NCI-H524 treated with DMSO at 0.1 percent for 48 hours (cell line): Measurements from ENCODE around the gene FCHSD2.

ENCODE experiments used
- DNase-seq: peaks from one replicate; lab custom pipeline; 2025; lab: John Stamatoyannopoulos, UW

FCHSD2 gene

DNA sequence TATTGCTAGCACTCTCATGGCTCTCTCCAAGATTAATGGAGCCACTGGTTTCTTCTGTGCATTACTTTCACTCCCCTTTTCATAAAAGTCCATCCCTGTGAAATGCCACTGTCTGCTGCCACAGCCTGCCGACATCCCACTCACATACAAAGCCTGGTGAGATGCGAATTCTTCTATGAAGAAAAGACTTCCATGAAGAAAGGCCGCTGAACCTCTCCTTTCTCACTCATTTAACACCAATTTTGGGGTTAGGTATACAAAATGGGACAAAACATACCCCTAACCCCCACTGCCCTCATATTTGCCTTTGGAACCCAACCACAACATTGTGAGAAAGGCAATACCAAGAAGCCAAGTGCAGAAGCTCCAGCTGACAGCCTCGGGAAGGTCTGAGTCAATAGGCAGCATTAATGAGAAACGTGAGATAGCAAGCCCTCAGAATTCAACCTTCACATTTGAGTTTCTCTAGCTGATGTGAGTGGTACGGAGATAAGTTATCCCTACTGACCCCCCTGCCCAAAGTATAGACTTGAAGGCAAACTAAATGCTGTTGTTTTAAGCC, 171.5 kb downstream of the FCHSD2 start:
- DNase-seq, result no peak

DNA sequence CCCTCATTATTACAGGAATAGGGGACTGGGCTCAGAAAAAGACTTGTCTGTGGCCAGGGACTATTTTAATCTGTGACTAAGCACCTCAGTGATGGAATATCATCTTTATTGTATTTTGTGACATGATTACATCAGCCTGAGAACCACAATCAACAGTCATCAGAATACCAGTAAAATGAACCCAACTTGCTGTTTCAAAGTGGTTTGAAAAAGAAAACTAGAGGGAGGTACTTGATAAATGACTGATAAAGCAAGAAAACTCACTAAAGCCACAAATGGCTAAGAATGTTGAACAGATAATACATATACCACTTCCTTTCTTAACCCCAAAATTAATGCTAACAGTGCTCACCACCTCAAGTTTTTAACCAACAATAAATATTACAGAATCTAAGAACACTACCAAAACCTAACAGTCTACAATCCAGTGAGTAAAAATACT, 172.2 kb downstream of the FCHSD2 start:
- DNase-seq, result no peak

DNA sequence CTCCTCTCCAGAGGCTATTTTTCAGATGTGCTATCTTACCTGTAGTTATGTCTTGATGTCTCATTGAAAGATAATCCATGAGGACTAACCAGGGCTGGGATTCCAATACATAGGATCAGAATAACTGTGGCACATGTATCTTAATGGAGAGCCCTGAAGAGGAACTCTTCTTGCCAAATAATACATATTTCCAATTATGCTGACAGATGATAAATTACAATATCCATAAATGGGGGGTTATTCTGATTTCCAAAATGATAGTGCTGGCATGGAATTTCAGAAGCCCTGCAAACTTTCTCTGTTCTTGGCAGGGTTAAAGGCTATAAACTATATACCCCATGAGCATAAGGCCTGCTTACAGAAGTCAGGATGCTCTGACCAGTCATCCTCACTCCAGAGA, 173.7 kb downstream of the FCHSD2 start:
- DNase-seq, result no peak

GRCh38 chr11:72965672-72966071, 176.4 kb downstream of the FCHSD2 start:
- DNase-seq, result no peak

DNA sequence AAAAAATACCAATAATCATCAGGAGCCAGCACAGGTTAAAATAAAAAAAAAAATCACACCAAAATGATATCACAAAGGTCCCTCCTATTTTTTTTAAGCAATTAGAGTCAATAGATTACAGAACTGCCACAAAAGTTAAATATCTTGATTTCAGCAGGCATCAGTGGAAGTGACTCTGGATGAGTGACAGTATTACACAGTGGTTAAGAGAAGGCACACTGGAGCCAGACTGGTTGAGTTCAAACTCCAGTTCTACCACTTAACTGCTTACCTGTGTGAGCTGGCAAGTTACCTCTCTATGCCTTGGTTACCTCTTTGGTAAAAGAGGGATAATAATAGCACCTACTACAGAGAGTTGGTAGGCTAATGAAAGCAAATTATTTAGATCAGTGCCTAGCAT, 179.4 kb downstream of the FCHSD2 start:
- no peak for DNase-seq

GRCh38 chr11:72962084-72962483, 180.0 kb downstream of the FCHSD2 start:
- no peak for DNase-seq

- DNase-seq, result no peak
These were observed 182.0 kb downstream of the FCHSD2 start for GRCh38 chr11:72959998-72960731.

DNA sequence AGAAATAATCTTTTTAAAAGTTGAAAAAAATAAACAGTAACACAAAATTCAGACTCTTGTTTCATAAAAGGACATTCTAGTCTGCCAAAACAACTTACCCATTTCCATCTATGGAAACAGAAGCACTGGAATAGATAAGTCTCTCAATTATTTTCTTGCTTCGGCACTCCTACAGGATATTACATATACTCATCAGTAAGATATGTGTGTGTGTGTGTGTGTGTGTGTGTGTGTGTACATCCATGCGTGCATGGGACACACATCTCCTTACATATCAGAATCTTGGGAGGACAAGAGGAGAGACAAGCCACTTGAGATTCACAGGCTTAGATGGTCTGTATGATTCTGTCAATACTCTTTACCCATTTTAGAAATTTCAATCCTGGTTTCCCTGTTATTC, 183.3 kb downstream of the FCHSD2 start:
- DNase-seq, result no peak

DNA sequence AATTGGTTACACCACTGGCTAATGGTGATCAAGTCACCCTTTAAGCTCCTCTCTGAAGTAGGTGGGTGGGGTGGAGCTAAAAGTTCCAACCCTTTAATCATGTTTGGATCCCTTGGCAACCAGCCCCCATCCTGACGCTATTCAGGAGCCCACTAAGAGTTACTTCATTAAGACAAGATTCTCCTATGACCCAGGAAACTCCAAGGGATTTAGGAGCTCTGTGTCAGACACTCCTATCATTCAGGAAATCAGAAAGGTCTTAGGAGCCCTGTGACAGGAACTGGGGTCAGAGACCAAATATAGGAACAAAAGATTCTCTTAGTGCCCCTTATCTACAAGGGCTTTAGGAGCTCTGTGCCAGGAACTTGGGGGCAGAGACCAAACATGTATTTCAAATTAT, 186.7 kb downstream of the FCHSD2 start:
- DNase-seq, result no peak

DNA sequence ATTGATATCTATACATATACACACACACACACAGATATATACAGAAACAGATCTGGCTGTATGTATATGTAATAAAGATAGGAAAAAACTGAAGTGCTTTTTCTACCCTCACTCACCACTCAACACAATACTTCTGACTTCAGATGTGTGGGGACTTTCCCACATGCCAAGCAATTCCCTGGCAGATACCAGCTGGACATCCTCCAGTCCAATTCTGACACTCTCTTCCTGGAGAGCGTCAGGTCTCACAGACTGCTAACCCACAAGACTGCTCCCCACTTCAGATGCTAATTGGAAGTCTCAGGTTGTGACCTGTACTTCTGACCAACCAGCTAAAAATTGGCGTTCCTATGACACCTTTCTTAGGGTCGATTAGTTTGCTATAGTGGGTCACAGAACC, 187.3 kb downstream of the FCHSD2 start:
- no peak for DNase-seq

DNA sequence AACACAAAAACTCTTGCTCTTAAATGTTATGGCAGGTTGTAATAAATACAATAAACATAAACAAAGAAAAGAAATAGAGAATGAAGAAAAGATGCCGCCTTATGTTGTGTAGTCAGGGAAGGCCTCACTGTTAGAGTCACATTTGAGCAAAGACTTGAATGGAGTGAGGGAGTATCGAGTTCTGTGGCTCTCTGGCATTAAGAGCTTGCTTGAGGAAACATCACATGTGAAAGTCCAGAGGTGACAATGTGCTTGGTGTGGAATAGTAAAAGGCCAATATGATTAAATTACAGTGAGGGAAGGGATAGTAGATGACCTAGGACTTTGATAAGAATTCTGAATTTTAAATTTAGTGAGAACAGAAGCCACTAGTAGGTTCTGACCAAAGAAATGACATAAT, 188.5 kb downstream of the FCHSD2 start:
- DNase-seq, result no peak

GRCh38 chr11:72951888-72952287, 190.2 kb downstream of the FCHSD2 start:
- DNase-seq, result no peak

DNA sequence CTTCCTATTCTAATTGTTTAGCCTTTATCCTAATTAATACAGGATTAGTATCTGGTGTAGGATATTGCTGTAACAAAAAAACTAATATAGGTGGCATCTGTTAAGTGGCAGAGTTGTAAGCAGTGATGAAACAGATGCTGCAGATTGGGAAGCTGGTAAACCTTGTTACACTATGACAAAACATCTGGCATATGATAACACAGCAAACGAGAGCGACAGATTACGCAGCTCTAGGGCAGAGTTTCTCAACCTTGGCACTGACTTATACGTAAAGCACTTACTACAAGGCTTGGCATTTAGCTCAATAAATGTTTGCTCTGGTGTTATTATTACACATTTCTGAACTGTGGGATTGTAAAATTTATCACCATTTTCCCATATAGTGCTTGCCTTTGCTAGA, 190.9 kb downstream of the FCHSD2 start:
- DNase-seq, result peak; percentile 71

- no peak for DNase-seq
These were observed 191.4 kb downstream of the FCHSD2 start for GRCh38 chr11:72950685-72951084.

DNA sequence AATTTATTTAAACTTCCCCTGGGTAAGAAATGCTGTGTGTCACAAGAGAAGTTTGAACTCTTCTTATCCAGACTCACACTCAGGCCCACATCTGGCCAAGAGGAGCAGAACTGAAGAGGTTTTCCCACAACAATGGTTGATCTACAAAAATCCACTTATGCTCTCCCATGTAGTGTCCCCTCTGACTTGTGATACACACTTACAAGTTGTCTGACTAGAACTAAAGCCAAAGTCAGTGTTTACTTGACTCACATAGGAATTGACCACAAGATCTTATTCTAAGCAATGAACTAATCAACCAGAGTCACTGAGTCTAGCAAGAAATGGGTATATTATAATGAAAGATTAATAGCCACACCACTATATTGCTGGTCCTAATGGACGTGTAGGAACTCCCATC, 194.9 kb downstream of the FCHSD2 start:
- no peak for DNase-seq

DNA sequence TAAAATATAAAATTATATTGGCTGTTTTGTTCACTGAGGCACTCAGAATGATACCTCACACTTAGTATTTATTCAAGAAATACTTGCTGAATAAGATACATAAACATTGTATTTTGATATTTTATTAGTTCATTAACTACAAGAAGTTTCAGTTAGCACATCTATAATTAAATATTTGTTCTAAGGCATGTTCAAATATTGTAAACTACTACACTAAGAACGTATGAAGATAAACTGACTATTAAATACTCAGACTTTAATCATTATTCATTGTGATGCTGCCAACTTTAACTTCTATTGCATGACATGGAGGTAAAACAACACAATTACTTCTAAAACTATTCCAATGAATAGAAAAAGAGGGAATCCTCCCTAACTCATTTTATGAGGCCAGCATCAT, 198.5 kb downstream of the FCHSD2 start:
- DNase-seq, result no peak

GRCh38 chr11:72940417-72940816, 201.7 kb downstream of the FCHSD2 start:
- no peak for DNase-seq

DNA sequence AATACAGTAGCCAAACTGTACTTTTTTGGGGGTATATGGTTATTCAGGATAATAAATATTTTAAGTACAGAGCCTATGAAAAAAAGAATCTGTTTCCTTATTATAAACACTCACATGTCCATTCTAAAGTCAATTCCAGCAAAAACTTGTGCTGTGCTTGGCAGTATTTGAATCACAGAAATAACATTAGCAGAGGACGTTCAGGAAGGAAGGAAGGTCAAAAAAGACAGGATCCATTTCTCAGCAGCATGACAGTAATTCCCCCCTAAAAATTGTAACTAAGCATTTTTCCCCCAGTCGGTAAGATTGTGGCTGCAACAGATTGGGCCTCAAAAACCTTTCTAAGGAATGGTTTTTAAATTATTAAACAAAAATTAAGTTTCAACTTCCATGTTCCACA, 203.1 kb downstream of the FCHSD2 start:
- no peak for DNase-seq

- no peak for DNase-seq
These were observed 204.7 kb downstream of the FCHSD2 start for GRCh38 chr11:72937439-72937838.

GRCh38 chr11:72935700-72936099, 206.4 kb downstream of the FCHSD2 start:
- DNase-seq, result no peak

- no peak for DNase-seq
These were observed 210.0 kb downstream of the FCHSD2 start for GRCh38 chr11:72932132-72932570.

DNA sequence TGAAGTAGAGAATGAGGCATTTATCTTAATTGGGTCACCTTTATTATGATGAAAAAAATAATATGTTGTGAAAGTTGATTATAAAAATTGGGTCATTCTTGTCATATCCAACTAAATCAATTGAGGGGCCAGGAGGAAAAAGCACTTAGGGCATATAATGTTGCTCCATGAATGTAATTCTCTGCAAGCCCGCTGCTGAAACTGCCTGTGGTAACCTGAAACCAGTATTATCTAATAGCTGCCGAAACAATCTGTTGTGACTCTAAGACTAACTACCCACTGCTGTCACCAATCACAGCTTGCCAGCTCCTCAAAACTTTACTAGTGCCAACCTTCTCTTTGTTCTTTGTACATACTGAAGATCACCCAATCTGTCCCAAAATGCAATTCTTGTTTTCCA, 212.1 kb downstream of the FCHSD2 start:
- peak; percentile 72 for DNase-seq

DNA sequence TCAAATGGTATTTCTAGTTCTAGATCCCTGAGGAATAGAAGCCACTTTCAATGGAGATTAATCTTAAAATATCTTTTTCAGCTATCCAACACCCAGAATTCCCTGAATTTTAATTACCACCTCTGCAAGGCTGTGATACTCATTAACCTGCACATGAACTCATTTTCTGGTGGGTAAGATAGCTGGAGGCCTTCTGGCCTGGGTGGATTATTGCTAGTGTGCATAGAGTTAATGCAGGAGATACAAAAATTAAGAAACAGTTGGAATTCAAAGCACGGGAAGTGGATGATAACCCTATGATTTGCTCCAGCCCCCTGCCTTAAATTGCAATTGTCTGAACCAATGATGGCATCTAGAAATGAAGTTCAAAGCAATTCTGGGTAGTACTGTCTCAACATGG, 212.9 kb downstream of the FCHSD2 start:
- no peak for DNase-seq

GRCh38 chr11:72927380-72927779, 214.7 kb downstream of the FCHSD2 start:
- no peak for DNase-seq
